HAP-1 (cell line): ENCODE measurements around the gene PLD5.
"Not testable (repeated sequence)": the region's sequence is repeated elsewhere in the genome, so short reads cannot be mapped to it uniquely, and the experiment has no call there.

Experiments
- DNase-seq, 2 experiments: peaks; one replicate each; pipeline ENCODE4 v3.0.0-alpha.2; 2016 to 2020; ENCODE audit warnings: low spot score in 2 of 2
- H3K27me3 ChIP-seq: fragments of 250-450 bp; sonication (Bioruptor Pico); 2 replicates; pipeline ENCODE4 v1.5.1; 2020; ENCODE audit warnings: low read depth, mild to moderate bottlenecking, moderate library complexity
- H3K36me3 ChIP-seq: fragments of 250-450 bp; sonication (Bioruptor Pico); replicated peaks from 2 replicates; pipeline ENCODE4 v1.5.1; 2020; ENCODE audit warnings: mild to moderate bottlenecking
- H3K4me1 ChIP-seq: fragments of 250-450 bp; sonication (Bioruptor Pico); 2 replicates; pipeline ENCODE4 v1.5.1; 2020; ENCODE audit warnings: mild to moderate bottlenecking
- H3K4me3 ChIP-seq: fragments of 250-450 bp; sonication (Bioruptor Pico); 2 replicates; pipeline ENCODE4 v1.5.1; 2020; ENCODE audit warnings: mild to moderate bottlenecking, moderate library complexity
- H3K9me3 ChIP-seq: fragments of 250-450 bp; sonication (Bioruptor Pico); 2 replicates; pipeline ENCODE4 v1.5.1; 2020; ENCODE audit warnings: mild to moderate bottlenecking, moderate library complexity
- in situ Hi-C: fragments of 300-500 bp; cut with MboI; formaldehyde crosslinking; loops from 3 replicates; pipeline ENCODE4 v1.14.3; 2020; ENCODE audit warnings: low sequenced_read_pairs, inconsistent platforms, mixed read lengths

PLD5 gene

GRCh38 chr1:242219298-242219901 lies 305.1 kb downstream of the PLD5 start:
- Histone ChIP-seq H3K36me3 (no peaks in the 10 kb centered on the region), H3K4me1 (peaks cover 15% of the 10 kb centered on the region), H3K9me3 (no peaks in the 10 kb centered on the region), H3K4me3 (no peak overlapping the region), H3K27me3 (no peaks in the 10 kb centered on the region)
- in situ Hi-C loops, result no loop called here
- no peak for DNase-seq

GRCh38 chr1:242216368-242216767 lies 308.1 kb downstream of the PLD5 start:
- Histone ChIP-seq H3K4me3 (no peak overlapping the region), H3K4me1 (peaks cover 35% of the 10 kb centered on the region), H3K36me3 (no peaks in the 10 kb centered on the region), H3K27me3 (no peaks in the 10 kb centered on the region), H3K9me3 (no peaks in the 10 kb centered on the region)
- no peak for DNase-seq
- in situ Hi-C loops, result no loop called here

GRCh38 chr1:242214455-242214854 lies 310.0 kb downstream of the PLD5 start:
- not testable (repeated sequence) for H3K27me3 ChIP-seq, DNase-seq

GRCh38 chr1:242212961-242213360 lies 311.5 kb downstream of the PLD5 start:
- in situ Hi-C loops, H3K9me3 ChIP-seq, H3K4me3 ChIP-seq, H3K36me3 ChIP-seq, H3K27me3 ChIP-seq: not testable (repeated sequence)
- H3K4me1 ChIP-seq, result peaks cover 27% of the 10 kb centered on the region
- peak; percentile 59 to 77 for DNase-seq

More at GRCh38 chr1:242214455-242214854, 310.0 kb downstream of the PLD5 start:
- H3K9me3 ChIP-seq, in situ Hi-C loops, H3K36me3 ChIP-seq, H3K4me3 ChIP-seq: not testable (repeated sequence)
- peaks cover 27% of the 10 kb centered on the region for H3K4me1 ChIP-seq

- peak in 1 of 2 experiments; percentile 57 for DNase-seq
- Histone ChIP-seq H3K27me3 (no peaks in the 10 kb centered on the region), H3K9me3 (no peaks in the 10 kb centered on the region), H3K36me3 (no peaks in the 10 kb centered on the region), H3K4me1 (peaks cover 27% of the 10 kb centered on the region), H3K4me3 (no peak overlapping the region)
- in situ Hi-C loops, result no loop called here
Measured at GRCh38 chr1:242212401-242212800, 312.1 kb downstream of the PLD5 start.

GRCh38 chr1:242211254-242212022 lies 313.1 kb downstream of the PLD5 start:
- no peaks in the 10 kb centered on the region for H3K36me3 ChIP-seq
- H3K4me1 ChIP-seq, result peaks cover 27% of the 10 kb centered on the region
- no peaks in the 10 kb centered on the region for H3K27me3 ChIP-seq
- H3K4me3 ChIP-seq, result no peak overlapping the region
- no peaks in the 10 kb centered on the region for H3K9me3 ChIP-seq
- in situ Hi-C loops, result no loop called here
- no peak for DNase-seq

- in situ Hi-C loops, DNase-seq, H3K9me3 ChIP-seq, H3K27me3 ChIP-seq, H3K4me3 ChIP-seq, H3K36me3 ChIP-seq: not testable (repeated sequence)
- peaks cover 29% of the 10 kb centered on the region for H3K4me1 ChIP-seq
Measured at GRCh38 chr1:242210316-242210715, 314.2 kb downstream of the PLD5 start.

- Histone ChIP-seq H3K4me3 (no peak overlapping the region), H3K27me3 (no peaks in the 10 kb centered on the region), H3K9me3 (no peaks in the 10 kb centered on the region), H3K36me3 (no peaks in the 10 kb centered on the region), H3K4me1 (peaks cover 34% of the 10 kb centered on the region)
- in situ Hi-C loops, result no loop called here
- DNase-seq, result no peak
Measured at GRCh38 chr1:242209063-242209462, 315.4 kb downstream of the PLD5 start.

- in situ Hi-C loops, result no loop called here
- H3K27me3 ChIP-seq, result no peaks in the 10 kb centered on the region
- H3K4me1 ChIP-seq, result peaks cover 25% of the 10 kb centered on the region
- H3K4me3 ChIP-seq, result no peak overlapping the region
- no peaks in the 10 kb centered on the region for H3K36me3 ChIP-seq
- no peaks in the 10 kb centered on the region for H3K9me3 ChIP-seq
- DNase-seq, result no peak
Measured at GRCh38 chr1:242208021-242208420, 316.5 kb downstream of the PLD5 start.

- in situ Hi-C loops, result no loop called here
- Histone ChIP-seq H3K27me3 (no peaks in the 10 kb centered on the region), H3K4me1 (peaks cover 16% of the 10 kb centered on the region), H3K36me3 (no peaks in the 10 kb centered on the region), H3K4me3 (no peak overlapping the region), H3K9me3 (no peaks in the 10 kb centered on the region)
- no peak for DNase-seq
Measured at GRCh38 chr1:242206994-242207393, 317.5 kb downstream of the PLD5 start.

GRCh38 chr1:242205622-242206489 lies 318.6 kb downstream of the PLD5 start:
- H3K36me3 ChIP-seq, result no peaks in the 10 kb centered on the region
- no peaks in the 10 kb centered on the region for H3K9me3 ChIP-seq
- H3K4me3 ChIP-seq, result no peak overlapping the region
- no peaks in the 10 kb centered on the region for H3K27me3 ChIP-seq
- DNase-seq, result no peak
- in situ Hi-C loops, result no loop called here
- H3K4me1 ChIP-seq, result peaks cover 14% of the 10 kb centered on the region

- in situ Hi-C loops, result no loop called here
- H3K4me1 ChIP-seq, result peaks cover 34% of the 10 kb centered on the region
- no peaks in the 10 kb centered on the region for H3K27me3 ChIP-seq
- no peaks in the 10 kb centered on the region for H3K9me3 ChIP-seq
- no peaks in the 10 kb centered on the region for H3K36me3 ChIP-seq
- no peak for DNase-seq
- H3K4me3 ChIP-seq, result no peak overlapping the region
Measured at GRCh38 chr1:242203262-242203661, 321.2 kb downstream of the PLD5 start.

GRCh38 chr1:242201090-242201489 lies 323.4 kb downstream of the PLD5 start:
- Histone ChIP-seq H3K4me1 (peaks cover 36% of the 10 kb centered on the region), H3K36me3 (no peaks in the 10 kb centered on the region), H3K4me3 (no peak overlapping the region), H3K9me3 (no peaks in the 10 kb centered on the region), H3K27me3 (no peaks in the 10 kb centered on the region)
- DNase-seq, result no peak
- in situ Hi-C loops, result no loop called here
